ENCODE data around the gene ITGA7.

DNA sequence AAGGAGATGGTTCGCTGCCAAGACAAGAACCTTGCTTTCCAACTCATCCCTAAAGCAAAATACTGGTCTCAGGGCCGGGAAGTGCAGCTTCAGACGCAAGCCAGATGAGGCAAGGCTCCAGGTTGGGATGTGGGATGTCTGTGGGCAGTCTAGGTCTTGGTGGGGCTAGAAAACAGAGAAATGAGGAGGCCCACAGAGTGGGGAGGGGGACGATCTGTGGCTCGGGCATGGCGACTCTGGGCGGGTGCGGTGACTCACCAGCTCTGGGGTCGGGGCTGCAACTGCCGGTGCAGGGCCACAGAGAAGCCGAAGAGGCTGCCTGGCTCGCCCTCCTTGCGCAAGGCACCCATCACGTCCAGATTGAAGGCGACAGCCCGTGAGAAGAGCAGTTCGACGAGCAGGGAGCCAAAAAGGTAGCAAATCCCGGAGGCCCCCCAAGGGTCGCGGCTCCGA lies 459 bp downstream of the ITGA7 start:
- TF ChIP-seq, protein P1, sequence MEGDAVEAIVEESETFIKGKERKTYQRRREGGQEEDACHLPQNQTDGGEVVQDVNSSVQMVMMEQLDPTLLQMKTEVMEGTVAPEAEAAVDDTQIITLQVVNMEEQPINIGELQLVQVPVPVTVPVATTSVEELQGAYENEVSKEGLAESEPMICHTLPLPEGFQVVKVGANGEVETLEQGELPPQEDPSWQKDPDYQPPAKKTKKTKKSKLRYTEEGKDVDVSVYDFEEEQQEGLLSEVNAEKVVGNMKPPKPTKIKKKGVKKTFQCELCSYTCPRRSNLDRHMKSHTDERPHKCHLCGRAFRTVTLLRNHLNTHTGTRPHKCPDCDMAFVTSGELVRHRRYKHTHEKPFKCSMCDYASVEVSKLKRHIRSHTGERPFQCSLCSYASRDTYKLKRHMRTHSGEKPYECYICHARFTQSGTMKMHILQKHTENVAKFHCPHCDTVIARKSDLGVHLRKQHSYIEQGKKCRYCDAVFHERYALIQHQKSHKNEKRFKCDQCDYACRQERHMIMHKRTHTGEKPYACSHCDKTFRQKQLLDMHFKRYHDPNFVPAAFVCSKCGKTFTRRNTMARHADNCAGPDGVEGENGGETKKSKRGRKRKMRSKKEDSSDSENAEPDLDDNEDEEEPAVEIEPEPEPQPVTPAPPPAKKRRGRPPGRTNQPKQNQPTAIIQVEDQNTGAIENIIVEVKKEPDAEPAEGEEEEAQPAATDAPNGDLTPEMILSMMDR (conservative IDR thresholded peaks at IDR 0.05; ENCODE audit: low read length): no peak
- no peak for TF ChIP-seq EZH2phosphoT487 (IDR thresholded peaks at IDR 0.05; ENCODE audit: borderline replicate concordance)
